22Rv1 (cell line): ENCODE measurements around the gene MBNL3.

Source experiments
- H3K27ac ChIP-seq: fragments of 450-650 bp; 2 replicates; pipeline ENCODE4 v1.5.1; 2017
- ZFX ChIP-seq: fragments of 450-650 bp; IDR thresholded peaks from 2 replicates; pipeline ENCODE4 v1.6.1; 2017; ENCODE audit warnings: antibody characterized with exemption, borderline replicate concordance
- TF ChIP-seq, protein P1 (sequence below): fragments of 450-650 bp; IDR thresholded peaks from 2 replicates; pipeline ENCODE4 v1.5.1; 2017; ENCODE audit warnings: mild to moderate bottlenecking

Gene MBNL3, protein sequence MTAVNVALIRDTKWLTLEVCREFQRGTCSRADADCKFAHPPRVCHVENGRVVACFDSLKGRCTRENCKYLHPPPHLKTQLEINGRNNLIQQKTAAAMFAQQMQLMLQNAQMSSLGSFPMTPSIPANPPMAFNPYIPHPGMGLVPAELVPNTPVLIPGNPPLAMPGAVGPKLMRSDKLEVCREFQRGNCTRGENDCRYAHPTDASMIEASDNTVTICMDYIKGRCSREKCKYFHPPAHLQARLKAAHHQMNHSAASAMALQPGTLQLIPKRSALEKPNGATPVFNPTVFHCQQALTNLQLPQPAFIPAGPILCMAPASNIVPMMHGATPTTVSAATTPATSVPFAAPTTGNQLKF

DNA sequence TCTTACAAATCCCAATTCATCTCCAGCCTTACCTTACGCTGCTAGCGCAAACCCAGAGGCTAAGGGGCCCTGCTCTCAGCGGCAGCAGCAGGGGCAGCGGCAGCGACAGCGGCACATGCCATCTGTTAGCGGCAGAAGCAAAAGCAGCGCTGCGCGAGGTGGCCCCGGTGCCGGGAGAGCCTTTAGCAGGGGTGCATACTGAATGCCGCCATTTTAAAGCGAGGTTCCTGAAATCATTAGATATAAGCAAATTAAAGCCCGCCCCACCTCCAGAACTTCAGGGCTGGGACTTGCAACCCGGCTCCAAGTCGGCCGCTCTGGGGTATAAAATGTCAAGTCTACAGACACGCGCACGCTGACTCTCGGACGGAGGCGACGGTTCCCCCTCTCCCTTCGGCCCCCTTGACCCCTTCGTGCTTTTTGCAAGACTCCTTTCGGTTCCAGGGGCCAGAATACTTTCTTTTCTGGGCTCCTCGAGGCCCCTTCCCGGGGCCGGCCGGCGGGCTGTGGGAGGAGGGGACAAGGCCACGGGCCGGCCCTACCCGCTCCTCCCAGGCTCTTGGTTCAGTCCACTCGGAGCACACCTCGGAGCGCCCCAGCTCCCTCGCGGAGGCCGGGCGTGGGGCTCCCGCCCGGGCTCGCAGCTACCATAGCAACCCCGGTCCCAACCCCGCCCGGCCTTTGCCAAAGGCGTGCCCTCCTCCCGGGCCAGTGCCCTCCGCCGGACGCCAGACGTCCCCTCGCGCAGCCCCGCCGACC is at the start of gene MBNL3:
Gene MBNL3, minus strand, starts transcription at position 220 of the 759 bp plus-strand sequence. CDS start 49,427 bp downstream, outside the sequence.
- TF ChIP-seq, protein P1, sequence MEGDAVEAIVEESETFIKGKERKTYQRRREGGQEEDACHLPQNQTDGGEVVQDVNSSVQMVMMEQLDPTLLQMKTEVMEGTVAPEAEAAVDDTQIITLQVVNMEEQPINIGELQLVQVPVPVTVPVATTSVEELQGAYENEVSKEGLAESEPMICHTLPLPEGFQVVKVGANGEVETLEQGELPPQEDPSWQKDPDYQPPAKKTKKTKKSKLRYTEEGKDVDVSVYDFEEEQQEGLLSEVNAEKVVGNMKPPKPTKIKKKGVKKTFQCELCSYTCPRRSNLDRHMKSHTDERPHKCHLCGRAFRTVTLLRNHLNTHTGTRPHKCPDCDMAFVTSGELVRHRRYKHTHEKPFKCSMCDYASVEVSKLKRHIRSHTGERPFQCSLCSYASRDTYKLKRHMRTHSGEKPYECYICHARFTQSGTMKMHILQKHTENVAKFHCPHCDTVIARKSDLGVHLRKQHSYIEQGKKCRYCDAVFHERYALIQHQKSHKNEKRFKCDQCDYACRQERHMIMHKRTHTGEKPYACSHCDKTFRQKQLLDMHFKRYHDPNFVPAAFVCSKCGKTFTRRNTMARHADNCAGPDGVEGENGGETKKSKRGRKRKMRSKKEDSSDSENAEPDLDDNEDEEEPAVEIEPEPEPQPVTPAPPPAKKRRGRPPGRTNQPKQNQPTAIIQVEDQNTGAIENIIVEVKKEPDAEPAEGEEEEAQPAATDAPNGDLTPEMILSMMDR = no peak
- TF ChIP-seq ZFX = no peak
- H3K27ac ChIP-seq = peak within 1 kb of the TSS; percentile 84

DNA sequence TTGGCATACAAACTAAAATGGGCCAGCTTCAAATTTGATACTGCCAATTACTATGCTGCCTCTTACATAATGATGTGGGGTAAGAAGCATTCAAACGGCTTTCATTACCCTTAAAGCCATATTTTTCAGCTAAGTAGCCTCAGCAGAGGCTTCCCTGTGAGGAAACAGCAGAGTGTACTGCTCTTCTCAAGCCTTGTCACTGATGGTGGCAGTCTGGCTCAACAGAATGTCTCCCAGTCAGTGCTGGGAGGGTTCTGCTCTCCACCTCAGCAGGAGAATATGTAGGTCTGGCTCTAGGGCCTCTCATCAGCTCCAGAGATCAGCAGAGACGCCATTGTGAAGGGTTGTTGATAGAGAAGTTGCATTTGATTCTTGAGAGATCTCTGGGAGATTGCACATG is 44.6 kb upstream of the MBNL3 start:
- H3K27ac ChIP-seq = no peak overlapping the region
- no peak for TF ChIP-seq ZFX
- TF ChIP-seq, protein P1 = no peak

DNA sequence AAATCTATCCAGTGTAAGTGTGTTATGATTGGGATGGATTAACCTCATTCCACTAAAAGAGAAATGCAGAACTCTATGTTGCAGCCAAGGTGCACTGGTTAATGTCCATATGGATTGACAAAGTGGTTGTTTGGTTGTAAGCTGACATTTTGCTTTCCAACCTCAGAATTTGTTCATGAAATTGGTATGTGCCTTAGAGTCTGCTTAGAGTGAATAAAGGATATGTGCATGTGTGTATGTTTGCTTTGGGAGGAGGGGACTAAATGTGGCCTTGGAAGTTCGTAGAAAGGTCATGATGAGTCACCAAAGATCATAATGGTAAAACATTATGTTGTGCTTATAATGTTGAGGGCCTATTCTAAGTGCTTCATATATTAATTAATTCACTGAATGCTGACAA is 44.1 kb upstream of the MBNL3 start:
- TF ChIP-seq, protein P1 = no peak
- TF ChIP-seq ZFX = no peak
- no peak overlapping the region for H3K27ac ChIP-seq

DNA sequence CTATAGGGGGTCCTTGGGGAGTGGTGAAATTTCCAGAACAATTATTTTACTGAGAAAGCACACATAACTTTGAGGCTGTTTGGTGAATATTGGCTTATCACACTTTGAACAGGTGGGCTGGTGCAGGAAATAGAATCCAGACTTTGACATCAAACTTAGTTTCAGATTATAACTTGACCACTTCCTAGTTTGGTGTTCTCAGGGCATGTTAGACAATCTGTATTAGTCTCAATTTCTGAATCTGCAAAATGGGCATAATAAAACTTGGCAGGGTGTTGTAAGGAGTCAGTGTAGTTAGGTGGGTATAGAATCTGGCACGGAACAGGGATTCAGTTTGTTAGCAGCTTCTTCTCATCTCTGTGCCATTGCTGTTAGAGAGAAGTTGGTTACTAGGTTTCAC is 43.3 kb upstream of the MBNL3 start:
- H3K27ac ChIP-seq = no peak overlapping the region

DNA sequence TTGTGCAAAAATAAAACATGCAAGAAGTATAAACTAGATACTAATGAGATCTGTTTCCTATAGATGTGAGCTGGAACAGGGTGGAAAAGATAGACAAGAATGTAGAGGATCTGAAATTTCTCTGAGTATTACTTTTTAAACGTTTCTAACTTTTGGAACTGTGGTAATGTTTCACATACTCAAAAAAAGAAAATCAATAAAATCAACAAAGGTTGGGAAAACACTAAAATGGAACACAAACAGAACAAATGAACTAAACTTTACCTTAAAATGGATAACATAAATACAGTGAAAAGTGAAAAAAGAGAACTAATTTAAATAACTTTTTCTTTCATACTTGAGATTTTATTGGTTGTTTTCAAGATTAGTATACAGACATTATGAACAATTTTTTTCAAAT is 32.0 kb upstream of the MBNL3 start:
- TF ChIP-seq ZFX = no peak
- TF ChIP-seq, protein P1 = no peak
- no peak overlapping the region for H3K27ac ChIP-seq

More for the DNA sequence above, 43.3 kb upstream of the MBNL3 start:
- no peak for TF ChIP-seq ZFX
- TF ChIP-seq, protein P1 = no peak

DNA sequence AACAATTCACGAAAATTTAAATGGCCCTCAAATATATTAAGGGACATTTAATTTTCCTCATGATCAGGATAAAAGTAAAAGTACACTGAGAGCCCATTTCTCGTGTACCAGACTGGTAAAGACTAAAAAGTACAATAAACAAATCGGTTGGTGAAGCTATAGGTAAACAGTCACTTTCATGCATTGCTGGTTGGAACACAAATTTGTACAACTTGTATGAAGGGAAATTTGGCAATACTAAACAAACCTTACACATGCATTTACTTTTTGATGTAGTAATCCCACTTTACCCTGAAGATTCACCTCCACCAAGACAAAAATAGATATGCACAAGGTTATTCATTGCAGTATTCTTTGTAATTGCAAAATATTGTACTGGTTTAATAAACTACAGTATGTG is 31.4 kb upstream of the MBNL3 start:
- TF ChIP-seq, protein P1 = no peak
- TF ChIP-seq ZFX = no peak
- H3K27ac ChIP-seq = no peak overlapping the region

DNA sequence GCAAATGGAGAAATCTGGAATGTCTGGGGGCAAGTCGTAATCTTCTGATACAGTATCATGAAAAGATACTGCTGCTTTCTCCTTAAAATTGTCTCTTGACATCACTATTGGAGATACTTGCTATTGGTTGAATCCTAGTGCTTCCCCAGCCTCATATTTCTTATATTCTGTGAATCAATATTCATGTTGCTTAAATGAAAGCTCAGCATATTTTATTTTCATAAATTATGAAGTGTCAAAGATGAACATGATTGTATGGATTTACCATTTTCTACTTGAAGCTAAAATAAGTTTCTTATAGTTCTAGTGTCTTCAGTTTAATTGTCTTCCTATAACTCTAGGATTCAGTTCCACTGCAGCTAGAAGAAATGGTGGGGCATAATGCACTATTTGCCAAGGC is 29.6 kb upstream of the MBNL3 start:
- no peak overlapping the region for H3K27ac ChIP-seq
- no peak for TF ChIP-seq ZFX
- TF ChIP-seq, protein P1 = no peak
